GM19324 (cell line): ENCODE measurements around the gene ARMC12.

Experiments
- ATAC-seq: cut with Tn5 transposase; IDR thresholded peaks from one replicate; pipeline ENCODE4 v1.9.1; 2021; ENCODE audit warnings: mild to moderate bottlenecking, moderate library complexity; ENCODE audit not compliant: unreplicated experiment, low FRiP score

Gene ARMC12

DNA sequence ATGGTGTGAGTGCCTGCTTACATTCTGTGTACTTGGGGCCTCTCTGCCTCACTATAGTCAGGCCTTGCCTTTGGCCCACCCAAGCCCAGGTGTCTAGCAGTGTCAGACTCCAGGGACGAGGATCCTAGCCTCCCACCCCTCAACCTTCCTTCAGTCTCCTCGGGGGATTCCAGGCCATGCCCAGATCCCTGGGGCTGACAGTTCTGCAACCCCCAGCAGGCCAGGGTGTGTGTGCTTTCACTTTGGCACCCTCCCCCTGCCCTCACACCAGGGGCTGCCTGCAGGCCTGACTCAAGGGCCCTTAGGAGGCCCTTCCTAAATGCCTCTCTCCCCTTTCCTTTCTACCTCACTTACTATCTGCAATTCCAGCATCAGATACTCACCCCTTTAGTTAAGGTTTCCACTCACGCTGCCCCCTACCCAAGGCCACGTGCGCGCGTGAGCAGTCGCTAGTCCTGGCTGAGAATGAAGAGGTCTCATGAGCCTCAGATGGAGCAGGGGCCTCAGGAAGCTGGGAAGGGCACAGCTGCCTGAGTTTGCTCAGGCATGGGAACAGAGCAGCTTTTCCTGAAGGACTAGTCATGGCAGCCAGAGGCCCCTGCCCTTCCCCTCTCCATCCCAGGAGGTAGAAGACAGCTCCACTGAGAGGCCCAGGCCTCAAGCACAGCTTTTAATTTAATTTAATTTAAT is 61.1 kb downstream of the ARMC12 start:
- no peak for ATAC-seq
